ENCODE measurements around the gene RABL6.

RABL6 gene

DNA sequence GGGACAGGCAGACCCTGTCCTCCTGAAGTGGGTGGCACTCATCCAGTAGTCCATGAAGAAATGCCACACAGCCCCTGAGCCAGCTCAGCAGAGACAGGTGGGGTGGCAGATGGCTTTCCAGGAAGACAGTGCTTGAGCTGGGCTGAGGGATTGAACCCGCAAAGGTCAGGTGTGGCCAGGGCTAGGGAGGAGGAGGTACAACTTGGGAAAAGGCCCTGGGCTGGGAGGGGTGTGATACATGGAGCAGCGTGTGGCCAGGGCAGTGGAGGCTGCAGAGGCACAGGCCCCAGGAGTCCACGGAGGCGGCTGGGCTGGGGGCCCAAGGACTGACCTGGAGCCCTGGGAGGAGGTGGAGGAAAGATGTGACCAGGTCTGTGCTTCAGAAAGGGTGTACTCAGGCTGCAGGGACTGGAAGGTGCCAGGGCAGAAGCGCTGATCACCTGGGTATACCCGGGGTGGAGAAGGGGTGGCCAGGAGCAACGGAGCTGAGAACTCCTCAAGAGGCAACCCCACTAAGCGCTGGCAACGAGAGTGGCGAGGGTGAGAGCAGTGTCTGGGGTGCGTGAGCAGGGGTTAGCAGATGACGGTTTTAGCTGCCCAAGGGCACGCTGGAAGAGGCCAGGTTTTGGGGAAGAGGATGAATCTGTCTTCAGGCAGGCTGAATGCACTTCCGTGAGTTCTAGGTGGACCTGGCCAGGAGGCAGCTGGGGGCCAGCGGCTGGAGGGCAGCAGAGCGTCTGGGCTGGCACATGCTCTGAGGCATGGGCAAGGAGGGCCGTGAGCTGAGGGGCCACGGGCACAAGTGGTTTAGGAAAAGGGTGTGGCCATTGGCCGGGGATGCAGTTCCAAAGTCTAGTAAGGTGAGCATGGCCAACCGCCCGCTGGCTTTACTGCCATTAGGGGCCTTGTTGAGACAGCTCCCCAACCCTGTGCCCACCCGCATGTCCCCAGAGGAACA is 3.9 kb upstream of the RABL6 start:
- no peak for ATAC-seq (replicated peaks; ENCODE audit: extremely low read depth, poor library complexity, severe bottlenecking)
- peaks cover 18% of the 10 kb centered on the region for H3K36me3 Mint-ChIP-seq (ENCODE audit: insufficient read depth)
- H3K4me1 Mint-ChIP-seq: peaks cover 34% of the 10 kb centered on the region

DNA sequence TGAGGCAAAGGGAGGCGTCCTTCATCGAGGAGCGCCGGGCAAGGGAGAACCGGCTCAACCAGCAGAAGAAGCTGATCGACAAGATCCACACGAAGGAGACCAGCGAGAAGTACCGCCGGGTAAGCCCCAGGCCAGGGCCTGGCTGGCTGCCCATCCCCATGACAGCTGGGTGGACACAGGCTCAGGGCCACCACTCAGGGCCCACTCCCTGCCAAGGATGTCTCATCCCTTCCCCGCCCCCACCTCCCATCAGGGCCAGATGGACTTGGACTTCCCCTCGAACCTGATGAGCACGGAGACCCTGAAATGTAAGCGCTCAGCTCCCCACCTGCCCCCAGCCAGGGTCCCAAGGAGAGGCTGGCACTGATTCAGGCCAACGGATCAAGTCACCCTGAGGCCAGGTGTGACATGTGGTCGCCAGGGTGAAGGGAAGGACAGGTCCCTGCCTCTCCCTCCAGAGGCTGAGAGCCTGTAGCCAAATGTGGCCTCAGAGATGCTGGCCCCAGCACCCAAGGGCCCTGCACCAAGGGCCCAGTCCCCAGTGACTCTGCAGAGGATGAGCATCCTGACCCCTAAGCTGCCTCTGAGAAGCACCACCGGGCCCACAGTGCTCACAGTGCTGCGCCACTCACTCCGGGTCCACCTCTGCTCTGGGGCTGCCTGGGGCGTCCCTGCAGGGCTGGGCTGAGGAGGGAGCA is 3.1 kb upstream of the RABL6 start:
- Mint-ChIP-seq H3K27ac (ENCODE audit: low read depth) (no peak overlapping the region), H3K36me3 (ENCODE audit: insufficient read depth) (peaks cover 21% of the 10 kb centered on the region), H3K4me3 (no peak overlapping the region), H3K9me3 (no peaks in the 10 kb centered on the region), H3K27me3 (no peaks in the 10 kb centered on the region), H3K4me1 (peaks cover 39% of the 10 kb centered on the region)
- DNase-seq (ENCODE audit: low spot score in 2 of 2) (no peak), ATAC-seq (replicated peaks; ENCODE audit: extremely low read depth, poor library complexity, severe bottlenecking) (no peak)

More for the DNA sequence above, 3.9 kb upstream of the RABL6 start:
- H3K4me3 Mint-ChIP-seq: no peak overlapping the region
- H3K27ac Mint-ChIP-seq (ENCODE audit: low read depth): no peak overlapping the region
- H3K27me3 Mint-ChIP-seq: no peaks in the 10 kb centered on the region
- DNase-seq (ENCODE audit: low spot score in 2 of 2): no peak
- no peaks in the 10 kb centered on the region for H3K9me3 Mint-ChIP-seq

DNA sequence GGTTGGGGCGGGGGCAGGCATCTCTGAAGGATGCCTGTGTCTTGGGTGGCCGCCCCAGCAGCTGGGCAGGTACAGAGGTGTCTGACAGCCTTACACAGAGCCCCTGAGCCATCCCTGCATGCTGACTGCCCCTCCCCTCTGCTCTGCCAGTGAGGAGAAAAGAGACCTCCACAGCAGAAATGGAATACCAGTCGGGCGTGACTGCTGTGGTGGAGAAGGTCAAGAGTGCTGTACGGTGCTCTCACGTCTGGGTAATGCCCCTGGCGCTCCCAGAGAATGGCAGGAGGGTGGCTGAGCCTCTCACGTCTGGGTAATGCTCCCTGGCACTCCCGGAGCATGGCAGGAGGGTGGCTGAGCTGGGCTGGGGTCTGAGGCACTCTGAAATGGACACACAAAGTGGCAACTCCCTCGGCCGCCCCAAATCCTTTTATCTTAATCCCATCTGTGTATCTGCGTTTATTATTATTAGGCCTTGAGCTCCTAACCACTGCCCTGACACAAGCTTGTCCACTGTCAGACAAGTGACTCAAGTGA is 2.5 kb upstream of the RABL6 start:
- Mint-ChIP-seq H3K4me1 (peaks cover 40% of the 10 kb centered on the region), H3K4me3 (peak overlapping the region; percentile 41), H3K36me3 (ENCODE audit: insufficient read depth) (peaks cover 21% of the 10 kb centered on the region), H3K27ac (ENCODE audit: low read depth) (no peak overlapping the region), H3K27me3 (no peaks in the 10 kb centered on the region), H3K9me3 (no peaks in the 10 kb centered on the region)
- ATAC-seq (replicated peaks; ENCODE audit: extremely low read depth, poor library complexity, severe bottlenecking): no peak
- no peak for DNase-seq (ENCODE audit: low spot score in 2 of 2)

DNA sequence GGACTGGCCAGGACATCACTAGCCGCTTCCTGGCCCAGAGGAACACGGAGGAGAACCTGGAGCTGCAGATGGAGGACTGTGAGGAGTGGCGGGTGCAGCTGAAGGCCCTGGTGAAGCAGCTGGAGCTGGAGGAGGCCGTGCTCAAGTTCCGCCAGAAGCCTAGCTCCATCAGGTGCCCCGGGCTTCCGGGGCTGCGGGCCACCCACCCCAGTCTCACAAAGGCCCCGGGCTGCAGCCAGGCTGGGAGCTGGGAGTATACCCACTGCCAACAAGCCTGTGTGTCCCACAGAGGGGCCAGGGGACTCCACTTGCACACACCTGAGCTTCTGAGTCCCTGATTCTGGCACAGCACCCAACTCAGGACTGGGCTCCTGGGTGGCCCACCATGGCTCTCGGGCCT is 1.7 kb upstream of the RABL6 start:
- Mint-ChIP-seq H3K4me3 (peak overlapping the region; percentile 86), H3K9me3 (no peaks in the 10 kb centered on the region), H3K27ac (ENCODE audit: low read depth) (no peak overlapping the region), H3K36me3 (ENCODE audit: insufficient read depth) (peaks cover 21% of the 10 kb centered on the region), H3K4me1 (peaks cover 33% of the 10 kb centered on the region), H3K27me3 (no peaks in the 10 kb centered on the region)
- no peak for DNase-seq (ENCODE audit: low spot score in 2 of 2)
- ATAC-seq (replicated peaks; ENCODE audit: extremely low read depth, poor library complexity, severe bottlenecking): no peak

DNA sequence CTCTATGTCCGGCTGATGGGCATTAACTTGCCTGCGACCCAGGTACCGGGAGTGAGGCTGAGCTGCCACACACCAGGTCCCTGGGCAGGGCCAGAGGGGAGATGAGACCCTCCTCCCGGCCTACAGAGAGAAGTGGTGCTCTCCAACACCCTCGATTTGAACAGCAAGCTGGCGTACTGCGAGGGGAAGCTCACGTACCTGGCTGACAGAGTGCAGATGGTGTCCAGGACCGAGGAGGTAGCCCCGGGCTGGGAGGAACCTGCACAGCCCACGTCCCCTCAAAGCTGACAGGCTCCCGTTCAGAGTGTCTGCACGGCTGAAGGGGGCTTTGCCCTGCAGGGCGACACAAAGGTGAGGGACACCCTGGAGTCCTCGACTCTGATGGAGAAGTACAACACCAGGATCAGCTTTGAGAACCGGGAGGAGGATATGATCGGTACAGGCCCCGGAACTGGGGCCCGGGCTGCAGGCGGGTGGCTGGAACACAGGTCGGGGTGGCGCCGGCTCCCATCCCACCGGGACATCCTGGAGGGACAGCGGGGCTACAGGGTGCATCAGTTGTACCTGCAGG is 1.0 kb upstream of the RABL6 start:
- Mint-ChIP-seq H3K27ac (ENCODE audit: low read depth) (peak overlapping the region; percentile 88), H3K4me1 (peaks cover 30% of the 10 kb centered on the region)
- no peak for ATAC-seq (replicated peaks; ENCODE audit: extremely low read depth, poor library complexity, severe bottlenecking)

DNA sequence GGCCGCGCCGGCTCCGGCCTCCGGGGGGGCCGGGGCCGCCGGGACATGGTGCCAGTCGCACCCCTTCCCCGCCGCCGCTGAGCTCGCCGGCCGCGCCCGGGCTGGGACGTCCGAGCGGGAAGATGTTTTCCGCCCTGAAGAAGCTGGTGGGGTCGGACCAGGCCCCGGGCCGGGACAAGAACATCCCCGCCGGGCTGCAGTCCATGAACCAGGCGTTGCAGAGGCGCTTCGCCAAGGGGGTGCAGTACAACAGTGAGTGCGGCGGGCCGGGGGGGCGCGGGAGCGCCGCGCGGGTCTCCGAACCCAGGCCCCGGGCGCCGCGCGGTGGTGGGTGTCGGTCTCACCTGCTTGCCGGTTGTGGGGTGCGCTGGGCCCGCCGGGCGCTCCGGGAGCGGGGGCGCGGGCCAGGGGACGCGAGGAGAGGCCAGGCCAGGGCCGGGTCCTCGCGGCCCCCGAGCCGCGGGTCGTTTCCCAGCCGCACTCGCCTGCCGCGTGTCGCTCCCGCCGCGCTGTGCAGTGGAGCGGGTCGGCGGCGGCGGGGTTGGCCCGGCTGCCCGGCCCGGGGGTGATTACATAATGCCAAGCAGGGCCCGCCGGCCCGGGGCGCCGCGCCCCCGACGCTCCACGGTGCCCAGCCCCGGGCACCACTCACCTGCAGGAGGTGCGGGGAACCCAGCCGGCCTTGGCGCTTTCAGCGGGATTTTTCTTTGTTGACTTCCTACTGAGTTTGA is 492 bp downstream of the RABL6 start:
- Mint-ChIP-seq H3K4me1 (peaks cover 37% of the 10 kb centered on the region), H3K27me3 (no peaks in the 10 kb centered on the region), H3K27ac (ENCODE audit: low read depth) (peak overlapping the region; percentile 73), H3K36me3 (ENCODE audit: insufficient read depth) (peaks cover 24% of the 10 kb centered on the region), H3K9me3 (no peaks in the 10 kb centered on the region), H3K4me3 (peak overlapping the region; percentile 86)
- DNase-seq (ENCODE audit: low spot score in 2 of 2) (peak; percentile 21 to 33), ATAC-seq (replicated peaks; ENCODE audit: extremely low read depth, poor library complexity, severe bottlenecking) (peak; percentile 34)

More for the DNA sequence above, 1.0 kb upstream of the RABL6 start:
- Mint-ChIP-seq H3K36me3 (ENCODE audit: insufficient read depth) (peaks cover 21% of the 10 kb centered on the region), H3K9me3 (no peaks in the 10 kb centered on the region), H3K27me3 (no peaks in the 10 kb centered on the region), H3K4me3 (peak overlapping the region; percentile 86)
- DNase-seq (ENCODE audit: low spot score in 2 of 2): no peak

DNA sequence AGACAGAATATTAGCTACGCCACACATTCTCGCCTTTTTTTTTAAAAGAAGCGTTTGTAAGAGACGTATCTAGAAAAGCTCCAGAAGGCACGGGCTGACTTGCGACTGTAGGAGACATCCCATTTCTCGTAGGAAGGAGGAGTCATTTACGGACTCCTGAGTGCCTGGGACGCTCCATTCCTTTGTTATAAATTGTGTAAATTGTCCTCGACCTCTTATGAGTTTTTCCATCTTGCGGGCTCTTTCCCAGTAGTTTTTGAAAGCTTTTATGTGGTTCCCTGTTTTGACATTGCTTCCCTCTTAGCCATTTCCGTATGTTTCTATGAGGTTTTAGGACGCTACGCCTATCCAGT is 1.0 kb downstream of the RABL6 start:
- peak overlapping the region; percentile 73 for H3K27ac Mint-ChIP-seq (ENCODE audit: low read depth)
- peaks cover 26% of the 10 kb centered on the region for H3K36me3 Mint-ChIP-seq (ENCODE audit: insufficient read depth)
- H3K27me3 Mint-ChIP-seq: no peaks in the 10 kb centered on the region
- DNase-seq (ENCODE audit: low spot score in 2 of 2): no peak
- peaks cover 43% of the 10 kb centered on the region for H3K4me1 Mint-ChIP-seq
- no peak for ATAC-seq (replicated peaks; ENCODE audit: extremely low read depth, poor library complexity, severe bottlenecking)
- H3K4me3 Mint-ChIP-seq: peak overlapping the region; percentile 86
- no peaks in the 10 kb centered on the region for H3K9me3 Mint-ChIP-seq

DNA sequence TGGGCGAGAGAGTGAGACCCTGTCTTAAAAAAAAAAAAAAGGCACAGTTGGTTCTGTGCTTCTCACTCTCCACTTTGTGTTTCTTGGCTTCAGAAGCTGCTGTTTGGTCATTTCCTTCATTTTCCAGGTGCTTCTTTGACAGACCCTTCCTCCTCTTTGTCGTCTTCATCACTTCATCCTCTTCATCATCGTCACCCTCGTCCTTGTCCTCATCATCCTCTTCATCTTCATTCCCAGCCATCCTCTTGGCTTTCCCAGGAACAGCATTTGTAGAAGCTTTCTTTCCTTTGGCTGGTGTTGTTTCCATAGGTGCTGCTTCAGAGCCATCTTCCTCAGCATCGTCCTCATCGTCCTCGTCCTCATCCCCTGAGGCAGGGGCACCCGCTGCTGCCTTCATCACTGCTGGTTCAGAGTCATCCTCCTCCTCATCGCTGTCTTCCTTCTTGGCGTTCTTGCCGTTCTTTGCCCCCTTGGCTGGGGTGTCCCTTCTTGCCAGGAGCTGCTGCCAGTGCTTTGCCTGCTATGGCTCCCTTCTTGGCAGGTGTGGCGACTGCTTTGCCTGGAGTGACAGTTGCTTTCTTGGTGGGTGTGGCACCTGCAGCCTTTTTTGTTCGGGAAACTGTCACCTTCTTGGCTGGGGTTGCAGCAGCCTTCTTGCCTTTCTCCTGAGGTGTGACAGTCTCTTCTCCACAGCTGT is 7.1 kb downstream of the RABL6 start:
- H3K27ac Mint-ChIP-seq (ENCODE audit: low read depth): no peak overlapping the region
- peaks cover 44% of the 10 kb centered on the region for H3K4me1 Mint-ChIP-seq
- no peak overlapping the region for H3K4me3 Mint-ChIP-seq
- ATAC-seq (replicated peaks; ENCODE audit: extremely low read depth, poor library complexity, severe bottlenecking) (no peak), DNase-seq (ENCODE audit: low spot score in 2 of 2) (no peak)
- H3K36me3 Mint-ChIP-seq (ENCODE audit: insufficient read depth): peaks cover 9% of the 10 kb centered on the region
- H3K9me3 Mint-ChIP-seq: no peaks in the 10 kb centered on the region
- H3K27me3 Mint-ChIP-seq: no peaks in the 10 kb centered on the region

DNA sequence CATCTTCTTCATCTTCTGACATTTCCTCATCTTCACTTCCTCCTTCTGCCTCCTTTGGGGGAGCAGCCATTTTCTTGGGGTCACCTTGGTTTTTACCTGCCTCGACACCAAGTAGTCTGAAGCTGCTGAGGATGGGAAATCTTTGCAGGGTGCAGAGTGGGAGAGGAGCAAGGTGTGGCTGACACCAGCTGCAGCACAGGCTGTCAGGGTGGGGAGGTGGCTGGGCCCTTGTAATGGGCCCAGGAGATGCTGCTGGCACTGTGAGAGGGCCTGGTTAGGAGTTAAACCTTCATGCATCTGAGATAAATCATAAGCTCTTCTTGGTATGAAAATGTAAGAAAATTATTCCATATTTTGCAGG is 7.7 kb downstream of the RABL6 start:
- ATAC-seq (replicated peaks; ENCODE audit: extremely low read depth, poor library complexity, severe bottlenecking) (no peak), DNase-seq (ENCODE audit: low spot score in 2 of 2) (no peak)
- H3K27me3 Mint-ChIP-seq: no peaks in the 10 kb centered on the region
- H3K9me3 Mint-ChIP-seq: no peaks in the 10 kb centered on the region
- H3K36me3 Mint-ChIP-seq (ENCODE audit: insufficient read depth): peaks cover 7% of the 10 kb centered on the region
- H3K4me3 Mint-ChIP-seq: no peak overlapping the region
- H3K4me1 Mint-ChIP-seq: peaks cover 40% of the 10 kb centered on the region
- no peak overlapping the region for H3K27ac Mint-ChIP-seq (ENCODE audit: low read depth)

DNA sequence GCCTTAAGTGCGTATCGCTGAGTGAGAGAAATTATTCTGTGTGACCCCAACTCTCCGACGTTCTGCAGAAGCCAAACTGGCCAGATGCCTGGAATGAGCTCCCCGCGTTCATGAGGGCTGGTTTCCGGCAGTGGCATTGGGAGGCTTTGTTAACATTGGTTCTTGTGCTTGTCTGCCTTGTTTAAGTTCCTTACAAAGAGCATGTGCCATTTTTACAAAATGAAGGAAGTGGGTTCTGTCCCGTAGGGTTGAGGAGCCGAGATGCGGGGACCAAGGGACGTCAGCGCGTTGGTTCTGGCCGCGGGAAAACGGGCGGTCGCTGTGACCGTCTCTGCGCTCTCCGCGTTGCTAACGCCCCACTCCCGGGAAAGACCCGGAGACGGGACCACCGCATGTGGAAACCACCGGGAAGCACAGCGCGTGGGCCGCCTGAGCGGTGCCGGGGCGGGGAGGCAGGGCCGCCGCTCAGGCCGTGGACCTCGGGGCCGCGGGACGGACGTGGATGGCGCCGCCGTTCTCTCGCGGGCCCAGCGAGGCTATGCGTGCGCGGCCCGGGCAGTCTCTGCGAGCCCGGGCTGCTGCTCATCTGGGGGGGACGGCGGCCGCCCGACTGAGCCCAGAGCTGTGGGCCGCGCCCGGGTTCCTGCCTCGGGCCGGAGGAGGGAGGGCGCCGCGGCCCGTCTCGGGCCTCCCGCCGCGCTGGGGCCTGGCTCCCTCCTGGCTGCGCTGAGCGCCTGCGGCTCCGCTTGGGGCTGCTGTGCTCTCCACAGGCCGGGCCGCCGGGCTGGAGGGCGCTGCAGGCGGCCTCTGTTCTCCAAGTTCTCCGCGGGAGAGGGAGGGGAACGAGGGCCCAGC is 13.4 kb downstream of the RABL6 start:
- H3K36me3 Mint-ChIP-seq (ENCODE audit: insufficient read depth): peaks cover 19% of the 10 kb centered on the region
- no peak overlapping the region for H3K4me3 Mint-ChIP-seq
- DNase-seq (ENCODE audit: low spot score in 2 of 2) (no peak), ATAC-seq (replicated peaks; ENCODE audit: extremely low read depth, poor library complexity, severe bottlenecking) (no peak)
- no peak overlapping the region for H3K27ac Mint-ChIP-seq (ENCODE audit: low read depth)
- H3K4me1 Mint-ChIP-seq: peaks cover 16% of the 10 kb centered on the region
- no peaks in the 10 kb centered on the region for H3K27me3 Mint-ChIP-seq
- H3K9me3 Mint-ChIP-seq: no peaks in the 10 kb centered on the region

DNA sequence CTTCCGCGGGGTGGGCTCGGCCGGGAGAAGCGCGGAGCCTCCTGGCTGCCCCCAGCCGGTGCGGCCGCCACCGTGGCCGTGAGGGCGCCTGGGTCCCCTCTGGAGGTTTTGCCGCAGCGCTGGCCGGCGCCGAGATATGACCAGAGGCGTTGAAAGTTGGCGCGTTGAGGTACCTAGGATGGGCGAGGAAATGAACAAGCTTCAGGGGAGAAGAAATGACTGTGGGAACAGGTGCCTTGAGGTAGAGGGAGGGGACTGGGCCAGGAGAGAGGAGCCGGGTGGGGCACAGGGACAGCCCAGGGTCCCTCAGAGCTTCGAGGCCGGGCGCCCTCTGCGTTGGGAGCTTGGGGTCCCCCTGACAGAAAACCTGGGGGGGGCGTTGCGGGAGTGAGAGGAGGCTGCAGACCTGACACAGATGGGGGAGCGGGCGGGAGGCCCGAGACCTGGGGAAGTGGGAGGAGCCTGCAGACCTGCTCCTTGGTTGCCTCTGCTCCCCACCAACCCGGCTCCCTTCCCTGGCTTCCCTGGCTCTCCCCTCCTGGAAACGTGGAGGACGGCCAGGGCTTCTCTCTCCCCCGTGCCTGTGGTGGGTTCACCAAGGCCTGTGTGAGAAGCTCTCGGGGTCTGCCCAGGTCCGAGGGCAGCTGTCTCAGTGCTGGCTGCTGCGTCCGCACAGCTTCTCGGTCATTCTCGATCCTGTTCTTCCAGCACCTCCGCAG is 14.2 kb downstream of the RABL6 start:
- DNase-seq (ENCODE audit: low spot score in 2 of 2) (no peak), ATAC-seq (replicated peaks; ENCODE audit: extremely low read depth, poor library complexity, severe bottlenecking) (no peak)
- H3K9me3 Mint-ChIP-seq: no peaks in the 10 kb centered on the region
- H3K4me1 Mint-ChIP-seq: peaks cover 13% of the 10 kb centered on the region
- H3K4me3 Mint-ChIP-seq: no peak overlapping the region
- H3K36me3 Mint-ChIP-seq (ENCODE audit: insufficient read depth): peaks cover 18% of the 10 kb centered on the region
- H3K27me3 Mint-ChIP-seq: no peaks in the 10 kb centered on the region
- H3K27ac Mint-ChIP-seq (ENCODE audit: low read depth): no peak overlapping the region

All from central memory CD8-positive, alpha-beta T cell (primary cell).